Measurements from ENCODE around the gene POLR1H. TPM values are rescaled to one million over a fixed set of nuclear protein-coding genes. Genes with fewer than 3 reads are reported as not detected.

Gene POLR1H
- total RNA-seq, 1 donor = 88.1 TPM

Small RNAs within 50 kb of the gene (small RNA-seq; reads per million reads assigned to genes)
- not detected for gene RF02218
- gene RF02219 = not detected
- gene RF02220 = not detected

Other genes starting within 250 kb of the POLR1H start
- gene HLA-G, start 233.4 kb upstream of the POLR1H start, total RNA-seq = not detected
- gene HLA-A, start 118.7 kb upstream of the POLR1H start, total RNA-seq = 1,432 TPM
- 16.7 TPM for gene PPP1R11, start 5.9 kb downstream of the POLR1H start, total RNA-seq
- not detected for gene RNF39, start 14.5 kb downstream of the POLR1H start, total RNA-seq
- not detected for gene TRIM31, start 51.8 kb downstream of the POLR1H start, total RNA-seq
- under 0.01 TPM for gene TRIM40, start 74.9 kb downstream of the POLR1H start, total RNA-seq
- under 0.01 TPM for gene TRIM10, start 99.9 kb downstream of the POLR1H start, total RNA-seq
- gene TRIM15, start 102.3 kb downstream of the POLR1H start, total RNA-seq = not detected
- gene TRIM26, start 152.1 kb downstream of the POLR1H start, total RNA-seq = 17.8 TPM

All from hematopoietic multipotent progenitor cell (in vitro differentiated cells).